K562 (cell line): Measurements from ENCODE around the gene SLC39A13. TPM values are rescaled to one million over a fixed set of nuclear protein-coding genes. Genes with fewer than 3 reads are reported as not detected.

ENCODE experiments used
- ATAC-seq: fragments of 200-7000 bp; cut with Tn5 transposase; 3 replicates; pipeline ENCODE4 v1.9.1; 2020; ENCODE audit warnings: moderate library complexity
- BruUV-seq: library from RNA; stranded (reverse); fragments of 400-500 nt; replicated peaks from 2 replicates; lab custom pipeline; 2021; lab: Mats Ljungman, UMichigan
- CTCF ChIA-PET: fragments of 300-600 bp; formaldehyde crosslinking; extraction: SDS; loops from one replicate; lab custom pipeline; 2021; ENCODE audit warnings: low intra/inter-chr PET ratio; lab: Yijun Ruan, JAX
- POLR2A ChIA-PET: fragments of 300-600, 350-650 bp; sonication (Branson Sonifier 250); formaldehyde crosslinking; extraction: SDS; loops from one replicate; lab custom pipeline; 2021; ENCODE audit warnings: antibody characterized with exemption, inconsistent platforms; lab: Yijun Ruan, JAX
- DNase-seq, 4 experiments: peaks; one replicate each; pipeline versions ENCODE4 v3.0.0 to v3.0.0-alpha.2; 2011 to 2018; ENCODE audit warnings: low spot score in 3 of 4, mixed read lengths in 3 of 4; ENCODE audit errors: extremely low read depth in 1 of 4
- FAIRE-seq: peaks from 2 replicates; lab custom pipeline; 2011; peaks lifted over from hg19 to GRCh38; lab: Jason Lieb, UNC
- H2AFZ ChIP-seq: 2 replicates; pipeline ENCODE4 v1.6.0; 2011; ENCODE audit warnings: low read depth, low read length, control low read depth, inconsistent platforms
- H3K27ac ChIP-seq: fragments of 200-600 bp; 3 replicates; pipeline ENCODE4 v1.8.0; 2011; ENCODE audit warnings: low read depth, mild to moderate bottlenecking, control low read depth, inconsistent platforms, low read length, moderate library complexity, mixed read lengths; ENCODE audit errors: extremely low read depth
- H3K27me3 ChIP-seq, 2 experiments: fragments of 300-600 bp in 1 of 2; 2 replicates in 1 of 2; 3 replicates in 1 of 2; pipeline versions ENCODE4 v1.6.0 to v1.8.0; 2011; ENCODE audit warnings: inconsistent platforms in 2 of 2, low read length in 2 of 2, mild to moderate bottlenecking in 1 of 2, mixed read lengths in 1 of 2, moderate library complexity in 1 of 2; ENCODE audit not compliant: control insufficient read depth in 2 of 2, insufficient read depth in 2 of 2
- H3K36me3 ChIP-seq: fragments of 300-600 bp; 3 replicates; pipeline ENCODE4 v1.8.0; 2011; ENCODE audit warnings: mild to moderate bottlenecking, low read length, inconsistent platforms; ENCODE audit not compliant: control insufficient read depth, insufficient read depth
- H3K4me1 ChIP-seq, 2 experiments: fragments of 200-600 bp in 1 of 2; replicated peaks in 1 of 2; 2 replicates in 1 of 2; 3 replicates in 1 of 2; pipeline versions ENCODE4 v1.5.1 to v1.8.0; 2011; ENCODE audit warnings: inconsistent platforms in 2 of 2, low read length in 2 of 2, mild to moderate bottlenecking in 1 of 2, mixed read lengths in 1 of 2, moderate library complexity in 1 of 2; ENCODE audit not compliant: control insufficient read depth in 2 of 2, insufficient read depth in 2 of 2
- H3K4me2 ChIP-seq: 2 replicates; pipeline ENCODE4 v1.6.1; 2011; ENCODE audit warnings: low read length, control low read depth, inconsistent platforms, mixed read lengths; ENCODE audit not compliant: insufficient read depth
- H3K4me3 ChIP-seq: fragments of 200-600 bp; sonication (generic), shearing (Covaris generic); 2 replicates; pipeline ENCODE4 v1.5.1; 2016; ENCODE audit warnings: control low read depth, inconsistent platforms
- H3K79me2 ChIP-seq: fragments of 200-600 bp; 3 replicates; pipeline ENCODE4 v1.8.0; 2011; ENCODE audit warnings: low read length, inconsistent platforms; ENCODE audit not compliant: control insufficient read depth, insufficient read depth
- H3K9ac ChIP-seq, 2 experiments: 2 replicates each; pipeline versions ENCODE4 v1.6.0 to v1.6.1; 2011; ENCODE audit warnings: low read depth in 2 of 2, low read length in 2 of 2, control low read depth in 1 of 2, inconsistent platforms in 1 of 2, mild to moderate bottlenecking in 1 of 2, mixed read lengths in 1 of 2; ENCODE audit not compliant: insufficient read depth in 1 of 2
- H3K9me1 ChIP-seq: one replicate; pipeline ENCODE4 v1.6.0; 2011; ENCODE audit warnings: inconsistent platforms, mild to moderate bottlenecking, low read length, moderate library complexity; ENCODE audit not compliant: control insufficient read depth, insufficient read depth
- H3K9me3 ChIP-seq: replicated peaks from 2 replicates; pipeline ENCODE4 v1.5.1; 2011; ENCODE audit warnings: low read depth, low read length, inconsistent platforms; ENCODE audit not compliant: control insufficient read depth, insufficient read depth
- H4K20me1 ChIP-seq: replicated peaks from 2 replicates; pipeline ENCODE4 v1.6.1; 2011; ENCODE audit warnings: low read length, inconsistent platforms, mixed read lengths; ENCODE audit not compliant: control insufficient read depth, insufficient read depth
- CXXC5 ChIP-seq: fragments of 250-450 bp; sonication (Bioruptor Pico); IDR thresholded peaks from 2 replicates; pipeline ENCODE4 v1.8.0; 2022; ENCODE audit warnings: inconsistent platforms, mild to moderate bottlenecking, moderate library complexity
- FOXM1 ChIP-seq, 2 experiments: fragments of 450-650 bp in 1 of 2; sonication (generic) in 1 of 2; formaldehyde crosslinking in 1 of 2; IDR thresholded peaks; 2 replicates each; pipeline versions ENCODE4 v1.6.1 to v1.9.0; 2017 to 2022; ENCODE audit warnings: low read depth in 2 of 2, mild to moderate bottlenecking in 2 of 2, missing genetic modification reagents in 1 of 2, moderate library complexity in 1 of 2
- GABPA ChIP-seq: fragments of 200-800 bp; sonication (Bioruptor generic); conservative IDR thresholded peaks from 2 replicates; pipeline ENCODE4 v1.6.1; 2016; ENCODE audit warnings: low read depth, missing genetic modification characterization, missing compliant biosample characterization
- HNRNPK ChIP-seq: fragments of 200-400 bp; formaldehyde crosslinking; IDR thresholded peaks from one replicate; pipeline ENCODE4 v1.6.1; 2018; ENCODE audit warnings: mild to moderate bottlenecking, low read depth, low read length; ENCODE audit not compliant: poor library complexity, severe bottlenecking
- MTA1 ChIP-seq: fragments of 450-650 bp; IDR thresholded peaks from 2 replicates; pipeline ENCODE4 v1.6.1; 2017; ENCODE audit warnings: borderline replicate concordance
- NKRF ChIP-seq: fragments of 450-650 bp; IDR thresholded peaks from 2 replicates; pipeline ENCODE4 v1.6.1; 2016; ENCODE audit warnings: borderline replicate concordance
- OTX1 ChIP-seq: fragments of 450-650 bp; formaldehyde crosslinking; IDR thresholded peaks from 2 replicates; pipeline ENCODE4 v1.4.0; 2022; ENCODE audit warnings: mild to moderate bottlenecking
- POLR2B ChIP-seq: fragments of 450-650 bp; IDR thresholded peaks from 2 replicates; pipeline ENCODE4 v1.6.1; 2018; ENCODE audit warnings: low read depth; ENCODE audit not compliant: partially characterized antibody
- TSC22D4 ChIP-seq: fragments of 450-650 bp; IDR thresholded peaks from 2 replicates; pipeline ENCODE4 v1.6.1; 2016; ENCODE audit warnings: missing genetic modification characterization, missing biosample characterization, control low read depth
- ZBTB2 ChIP-seq: fragments of 450-650 bp; IDR thresholded peaks from 2 replicates; pipeline ENCODE4 v1.6.1; 2016; ENCODE audit warnings: antibody characterized with exemption
- ZFPM2 ChIP-seq: fragments of 250-450 bp; sonication (Bioruptor Pico); IDR thresholded peaks from 2 replicates; pipeline ENCODE4 v1.5.1; 2022; ENCODE audit warnings: mild to moderate bottlenecking
- ZNF324 ChIP-seq: fragments of 250-450 bp; sonication (Bioruptor Pico); IDR thresholded peaks from 2 replicates; pipeline ENCODE4 v1.4.0; 2020; ENCODE audit warnings: mild to moderate bottlenecking
- WGBS: fragments of 100-300 bp; shearing (Covaris generic); methylation state at CpG from one replicate; pipeline ENCODE4 v1.1.6; 2016; ENCODE audit warnings: low coverage, mixed read lengths; ENCODE audit not compliant: insufficient coverage; ENCODE audit errors: missing lambda C conversion rate; 5-methylcytosine and 5-hydroxymethylcytosine counted together
- in situ Hi-C: fragments of 300-500 bp; cut with MboI; formaldehyde crosslinking; loops from 4 replicates; pipeline ENCODE4 v1.15.0; 2018; ENCODE audit warnings: inconsistent platforms, mixed read lengths
- intact Hi-C: fragments of 100-400 bp; cut with micrococcal nuclease; formaldehyde crosslinking; loops from 2 replicates; pipeline ENCODE4 v1.14.2; 2022
- polyA plus RNA-seq, 8 experiments: library from polyadenylated mRNA; depleted of rRNA in 4 of 8; stranded (reverse) in 5 of 8; unstranded in 3 of 8; fragments of >200 nt; fragmentation: Nextera tagmentation in 2 of 8; fragmentation: Illumina TruSeq in 1 of 8; extraction: Ambion mirVana in 2 of 8; extraction: Trizol in 1 of 8; gene quantifications; 2 replicates each; pipeline versions ENCODE4 v1.2.1 to v1.2.3, GENCODE V29; 2011 to 2014; ENCODE audit warnings: inconsistent platforms in 1 of 8, missing spikeins in 1 of 8
- total RNA-seq, 7 experiments: library from RNA; depleted of rRNA in 6 of 7; stranded (reverse); fragments of >200 nt in 6 of 7; fragmentation: Illumina TruSeq in 2 of 7; extraction: Trizol in 2 of 7; gene quantifications; 2 replicates each; pipeline versions ENCODE4 v1.2.1 to v1.2.3, GENCODE V29; 2011 to 2021; ENCODE audit warnings: low replicate concordance in 1 of 7
- TF ChIP-seq, protein P1 (sequence below): fragments of 250-450 bp; sonication (Bioruptor Pico); IDR thresholded peaks from 2 replicates; pipeline ENCODE4 v1.8.0; 2022; ENCODE audit warnings: inconsistent platforms
- TF ChIP-seq, protein P2 (sequence below): fragments of 250-450 bp; sonication (Bioruptor Pico); IDR thresholded peaks from 2 replicates; pipeline ENCODE4 v1.8.0; 2022; ENCODE audit warnings: moderate library complexity, mild to moderate bottlenecking, inconsistent platforms

Gene SLC39A13
- total and polyA plus RNA-seq, 9 of the 15 experiments (the other 6 are each of a cell fraction or from before 2014, with no cell fraction given) = 0.17 to 15.9 (median 3.2) TPM

DNA sequence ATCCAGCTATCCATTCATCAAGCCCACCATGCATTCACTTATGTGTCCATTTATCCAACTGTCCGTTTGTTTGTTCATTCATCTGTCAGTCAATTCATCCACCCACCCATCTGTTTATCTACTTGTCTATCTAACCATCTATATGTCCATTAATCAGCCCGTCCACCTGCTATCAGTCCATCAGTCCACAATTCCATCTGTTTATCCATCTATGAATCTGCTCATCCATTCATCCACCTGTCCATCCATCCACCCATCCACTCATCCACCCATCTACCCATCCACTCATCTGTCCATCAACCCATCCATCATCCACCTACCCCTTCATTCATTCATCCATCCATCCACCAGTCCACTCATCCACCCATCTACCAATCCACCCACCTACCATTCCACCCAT, 29.1 kb upstream of the SLC39A13 start (continued):
- peak; percentile 20 for TF ChIP-seq POLR2B
- no peak for TF ChIP-seq ZNF324
- no peak for TF ChIP-seq CXXC5 (CRISPR knock-in tag)
- TF ChIP-seq, all 486 proteins: peak for 22

GRCh38 chr11:47380078-47380477, 28.3 kb upstream of the SLC39A13 start:
- H4K20me1 ChIP-seq = no peaks in the 10 kb centered on the region
- H3K79me2 ChIP-seq = peaks cover 26% of the 10 kb centered on the region
- H3K27me3 ChIP-seq = no peaks in the 10 kb centered on the region
- no peak for DNase-seq
- peak; percentile 6 for FAIRE-seq
- CTCF ChIA-PET = no interaction called here
- H3K9ac ChIP-seq = no peak overlapping the region
- POLR2A ChIA-PET = interaction anchor here (0.6 to 1.0 kb wide), 5 partner anchors 9 to 186 kb away, joined by 3 to 6 read pairs (median 3); no protein-coding TSS in a partner anchor
- no peaks in the 10 kb centered on the region for H3K9me1 ChIP-seq
- H2AFZ ChIP-seq = no peak overlapping the region
- no peak overlapping the region for H3K4me2 ChIP-seq
- H3K9me3 ChIP-seq = no peaks in the 10 kb centered on the region
- peaks cover 35 to 41% of the 10 kb centered on the region in 2 experiments for H3K4me1 ChIP-seq
- H3K4me3 ChIP-seq = no peak overlapping the region
- H3K36me3 ChIP-seq = peaks cover 6% of the 10 kb centered on the region; the same call in 1 of the 3 replicates
- ATAC-seq = no peak
- intact Hi-C loops = no loop called here
- in situ Hi-C loops = no loop called here
- WGBS = 57% methylated on average over 2 of the region's 2 CpGs
- no TSS peak for BruUV-seq
- no peak overlapping the region for H3K27ac ChIP-seq
- TF ChIP-seq TSC22D4 = 0 out of 2 replicates have a peak, but pooled peaks have one; percentile 48
- no peak for TF ChIP-seq GABPA
- TF ChIP-seq OTX1 (CRISPR knock-in tag) = peak; percentile 72
- TF ChIP-seq, protein P1, sequence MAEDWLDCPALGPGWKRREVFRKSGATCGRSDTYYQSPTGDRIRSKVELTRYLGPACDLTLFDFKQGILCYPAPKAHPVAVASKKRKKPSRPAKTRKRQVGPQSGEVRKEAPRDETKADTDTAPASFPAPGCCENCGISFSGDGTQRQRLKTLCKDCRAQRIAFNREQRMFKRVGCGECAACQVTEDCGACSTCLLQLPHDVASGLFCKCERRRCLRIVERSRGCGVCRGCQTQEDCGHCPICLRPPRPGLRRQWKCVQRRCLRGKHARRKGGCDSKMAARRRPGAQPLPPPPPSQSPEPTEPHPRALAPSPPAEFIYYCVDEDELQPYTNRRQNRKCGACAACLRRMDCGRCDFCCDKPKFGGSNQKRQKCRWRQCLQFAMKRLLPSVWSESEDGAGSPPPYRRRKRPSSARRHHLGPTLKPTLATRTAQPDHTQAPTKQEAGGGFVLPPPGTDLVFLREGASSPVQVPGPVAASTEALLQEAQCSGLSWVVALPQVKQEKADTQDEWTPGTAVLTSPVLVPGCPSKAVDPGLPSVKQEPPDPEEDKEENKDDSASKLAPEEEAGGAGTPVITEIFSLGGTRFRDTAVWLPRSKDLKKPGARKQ = no peak
- no peak for TF ChIP-seq FOXM1 (IDR thresholded peaks at IDR 0.05; ENCODE audit: low read depth)
- no peak for TF ChIP-seq FOXM1 (CRISPR knock-in tag; IDR thresholded peaks at IDR 0.05; ENCODE audit: low read depth)
- no peak for TF ChIP-seq ZFPM2 (CRISPR knock-in tag)
- TF ChIP-seq HNRNPK = no peak
- TF ChIP-seq, protein P2, sequence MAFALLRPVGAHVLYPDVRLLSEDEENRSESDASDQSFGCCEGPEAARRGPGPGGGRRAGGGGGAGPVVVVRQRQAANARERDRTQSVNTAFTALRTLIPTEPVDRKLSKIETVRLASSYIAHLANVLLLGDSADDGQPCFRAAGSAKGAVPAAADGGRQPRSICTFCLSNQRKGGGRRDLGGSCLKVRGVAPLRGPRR = no peak
- TF ChIP-seq ZBTB2 = 0 out of 2 replicates have a peak, but pooled peaks have one; percentile 38
- TF ChIP-seq MTA1 = peak; percentile 34; the same call in 1 of the 2 replicates
- TF ChIP-seq NKRF = 0 out of 2 replicates have a peak, but pooled peaks have one; percentile 16
